Lower lobe of right lung (tissue), 2 donors: ENCODE data around the gene ST8SIA3. TPM values are rescaled to one million over a fixed set of nuclear protein-coding genes. Genes with fewer than 3 reads are reported as not detected.

Experiments
- ATAC-seq, 2 donors: fragments of 200-7000 bp; cut with Tn5 transposase; one replicate each; pipeline ENCODE4 v1.9.1; 2020 to 2022; ENCODE audit warnings: mild to moderate bottlenecking in 2 of 2, moderate library complexity in 2 of 2
- DNase-seq: peaks from one replicate; pipeline ENCODE4 v3.0.0-alpha.2; 2020
- H3K27ac ChIP-seq: fragments of 200-600 bp; one replicate; pipeline ENCODE4 v1.8.0; 2022
- H3K27me3 ChIP-seq: fragments of 200-600 bp; one replicate; pipeline ENCODE4 v1.8.0; 2022; ENCODE audit warnings: low read depth
- H3K36me3 ChIP-seq: fragments of 200-600 bp; one replicate; pipeline ENCODE4 v1.8.0; 2022; ENCODE audit warnings: mild to moderate bottlenecking
- H3K4me1 ChIP-seq: fragments of 200-600 bp; one replicate; pipeline ENCODE4 v1.8.0; 2022
- H3K4me3 ChIP-seq: fragments of 200-600 bp; one replicate; pipeline ENCODE4 v1.8.0; 2022; ENCODE audit warnings: mild to moderate bottlenecking
- H3K9me3 ChIP-seq: fragments of 200-600 bp; one replicate; pipeline ENCODE4 v1.8.0; 2022
- CTCF ChIP-seq: fragments of 200-600 bp; IDR thresholded peaks from one replicate; pipeline ENCODE4 v1.8.0; 2022; ENCODE audit warnings: antibody characterized with exemption, mild to moderate bottlenecking
- intact Hi-C: fragments of 100-400 bp; cut with DNase I; formaldehyde crosslinking; loops from one replicate; pipeline ENCODE4 v1.11.0; 2022
- total RNA-seq: library from RNA; stranded (reverse); fragmentation: NEBNext Ultra II Directional; extraction: Animal tissue kit (Norgen Biotek cat#: 25700); gene quantifications from one replicate; pipeline ENCODE4 v1.2.1, GENCODE V29; 2021
- donor health status: DM: no; HTN: yes; CAD: no; lungs with severe emphysema.

ST8SIA3 gene
- total RNA-seq, 1 donor from 2014 or later: not detected

- no peak for DNase-seq
- peaks cover 79% of the 10 kb centered on the region for H3K27me3 ChIP-seq
Measured at GRCh38 chr18:57353137-57353939, 981 bp downstream of the ST8SIA3 start.

DNA sequence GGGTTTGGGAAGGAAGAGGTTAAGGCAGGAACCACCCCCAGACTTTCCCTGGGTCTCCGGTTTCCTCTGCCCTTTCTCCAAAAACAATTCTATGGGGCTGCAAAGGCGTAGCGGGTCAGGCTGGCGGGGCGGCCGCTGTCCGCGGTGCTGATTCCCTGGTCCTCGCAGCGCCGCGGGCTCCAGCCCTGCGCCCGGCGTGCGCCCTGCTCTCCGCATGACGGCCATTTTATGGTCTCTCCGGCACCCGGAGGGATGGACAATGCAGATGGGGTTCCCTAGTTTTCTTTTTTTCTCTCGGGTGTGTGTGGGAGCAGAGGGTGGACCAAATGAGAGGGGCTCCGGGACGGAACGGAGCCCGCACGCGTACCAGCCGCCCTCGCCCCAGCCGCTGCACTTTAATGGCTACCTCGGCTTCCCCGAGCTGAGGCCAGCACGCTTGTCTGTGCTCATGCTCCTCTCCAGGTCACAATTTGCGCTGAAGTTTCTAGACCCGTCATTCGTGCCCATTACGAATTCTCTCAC is 1.6 kb downstream of the ST8SIA3 start:
- DNase-seq: no peak
- peak; percentile 48 to 50 for ATAC-seq
- Histone ChIP-seq H3K4me1 (no peaks in the 10 kb centered on the region), H3K27ac (no peak overlapping the region), H3K27me3 (peaks cover 74% of the 10 kb centered on the region), H3K9me3 (no peaks in the 10 kb centered on the region), H3K4me3 (no peak overlapping the region), H3K36me3 (no peaks in the 10 kb centered on the region)
- no peak for TF ChIP-seq CTCF
- intact Hi-C loops: no loop called here

More at GRCh38 chr18:57353137-57353939, 981 bp downstream of the ST8SIA3 start:
- no peaks in the 10 kb centered on the region for H3K4me1 ChIP-seq
- H3K4me3 ChIP-seq: no peak overlapping the region
- no peaks in the 10 kb centered on the region for H3K9me3 ChIP-seq
- no peaks in the 10 kb centered on the region for H3K36me3 ChIP-seq
- no peak overlapping the region for H3K27ac ChIP-seq
- no peak for TF ChIP-seq CTCF
- intact Hi-C loops: no loop called here
- no peak for ATAC-seq

- Histone ChIP-seq H3K36me3 (no peaks in the 10 kb centered on the region), H3K27ac (no peak overlapping the region), H3K4me1 (no peaks in the 10 kb centered on the region), H3K9me3 (no peaks in the 10 kb centered on the region), H3K27me3 (peaks cover 25% of the 10 kb centered on the region), H3K4me3 (no peak overlapping the region)
- no peak for DNase-seq
- ATAC-seq: no peak
- TF ChIP-seq CTCF: no peak
- intact Hi-C loops: no loop called here
Measured at GRCh38 chr18:57359433-57359832, 7.1 kb downstream of the ST8SIA3 start.

DNA sequence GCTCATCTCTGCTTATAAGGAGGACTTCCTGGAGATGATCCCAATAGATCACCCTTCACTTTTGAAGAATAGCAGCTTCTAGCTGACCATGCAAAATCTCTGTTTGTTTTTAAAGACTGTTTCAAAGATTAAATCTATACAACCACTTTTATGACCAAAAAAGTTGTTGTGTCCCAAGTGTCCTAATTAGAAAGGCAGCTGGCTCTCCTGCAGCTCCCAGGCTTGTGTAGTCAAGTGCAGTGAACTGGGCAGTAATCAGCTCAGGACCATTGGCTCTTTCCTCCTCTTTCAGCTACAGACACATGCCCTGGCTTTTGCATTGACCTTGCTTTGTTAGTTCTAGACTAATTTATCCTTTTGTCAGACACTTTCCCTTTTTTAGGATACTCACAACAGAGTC is 10.4 kb downstream of the ST8SIA3 start:
- Histone ChIP-seq H3K36me3 (no peaks in the 10 kb centered on the region), H3K9me3 (no peaks in the 10 kb centered on the region), H3K27ac (no peak overlapping the region), H3K27me3 (no peaks in the 10 kb centered on the region), H3K4me3 (no peak overlapping the region), H3K4me1 (no peaks in the 10 kb centered on the region)
- no peak for TF ChIP-seq CTCF
- intact Hi-C loops: no loop called here
- no peak for ATAC-seq
- DNase-seq: no peak

DNA sequence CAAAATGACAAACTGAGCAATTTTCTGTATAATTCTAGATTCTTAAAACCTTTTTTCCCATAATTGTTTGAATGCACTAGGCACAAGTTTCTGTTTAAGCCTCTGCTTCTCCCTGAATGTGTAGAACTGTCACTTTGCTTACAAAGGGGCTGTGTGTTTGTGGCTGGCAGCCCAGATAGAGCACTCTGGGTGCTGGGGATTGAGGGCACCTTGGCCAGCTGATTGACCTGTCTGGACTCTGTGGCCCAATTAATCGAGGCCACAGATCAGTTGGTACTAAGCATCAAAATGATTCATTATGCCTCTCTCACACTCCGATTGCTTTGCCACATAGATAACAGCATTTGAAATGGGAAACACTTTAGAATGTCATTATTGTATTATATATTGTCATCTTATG is 12.1 kb downstream of the ST8SIA3 start:
- no peaks in the 10 kb centered on the region for H3K27me3 ChIP-seq
- ATAC-seq (no peak), DNase-seq (no peak)
- H3K9me3 ChIP-seq: no peaks in the 10 kb centered on the region
- H3K4me3 ChIP-seq: no peak overlapping the region
- H3K27ac ChIP-seq: no peak overlapping the region
- TF ChIP-seq CTCF: no peak
- no peaks in the 10 kb centered on the region for H3K36me3 ChIP-seq
- intact Hi-C loops: no loop called here
- no peaks in the 10 kb centered on the region for H3K4me1 ChIP-seq
